Measurements from ENCODE around the gene PDZD2.

- no peak for TF ChIP-seq CTCF (IDR thresholded peaks at IDR 0.05)
- TF ChIP-seq ZFX (IDR thresholded peaks at IDR 0.05; ENCODE audit: borderline replicate concordance) = no peak
These were observed 429.0 kb downstream of the PDZD2 start for GRCh38 chr5:32067774-32068470.

Measured in 22Rv1 (cell line).